ENCODE measurements around the gene P2RX4.

DNA sequence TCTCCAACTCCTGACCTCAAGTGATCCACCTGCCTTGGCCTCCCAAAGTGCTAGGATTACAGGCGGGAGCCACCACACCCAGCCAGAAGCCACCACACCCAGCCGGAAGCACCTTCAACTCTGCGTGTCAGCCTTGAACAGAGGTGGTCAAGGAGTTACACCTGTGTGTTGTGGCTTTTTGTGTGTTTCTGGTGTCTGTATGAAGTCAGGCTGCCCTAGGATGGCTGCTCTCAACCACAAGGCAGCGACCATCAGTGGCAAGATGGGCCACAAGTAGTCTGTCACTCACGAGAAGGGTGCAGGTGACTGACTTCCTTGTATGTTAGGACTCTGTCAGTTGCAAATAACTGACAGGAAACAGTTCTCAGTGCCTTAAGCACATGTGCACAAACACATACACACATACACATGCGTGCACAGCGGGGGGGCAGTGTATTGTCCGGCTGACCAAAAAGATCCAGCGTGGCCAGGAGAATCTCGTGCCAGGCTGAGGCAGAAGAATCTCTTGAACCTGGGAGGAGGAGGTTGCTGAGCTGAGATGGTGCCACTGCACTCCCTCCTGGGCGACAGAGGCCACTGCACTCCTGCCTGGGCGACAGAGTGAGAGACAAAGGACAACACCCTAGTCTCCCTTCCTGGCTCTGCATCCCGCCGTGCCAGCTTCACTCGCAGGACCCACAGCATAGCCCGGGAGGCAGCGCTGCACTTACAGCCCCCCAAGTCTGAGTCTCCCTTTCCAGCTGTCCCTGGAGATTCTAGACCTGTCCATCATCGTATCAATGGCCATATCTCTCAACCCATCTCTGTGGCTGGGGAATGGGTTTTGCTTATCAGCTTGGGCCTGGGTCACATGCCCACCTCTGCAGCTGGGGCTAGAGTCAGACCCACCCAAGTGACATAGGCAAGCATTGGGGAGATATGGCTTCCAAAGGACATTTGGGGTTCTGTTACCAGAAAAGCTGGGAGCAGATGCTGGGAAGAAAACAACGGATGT lies 13.7 kb downstream of the P2RX4 start:
- TF ChIP-seq CTCF (IDR thresholded peaks at IDR 0.05) (no peak), POLR2A (IDR thresholded peaks at IDR 0.05) (no peak)
